B cell (primary cell): ENCODE results near the gene KIAA0825.

Experiments
- EZH2 ChIP-seq: IDR thresholded peaks from 2 replicates; pipeline ENCODE4 v1.6.1; 2012; ENCODE audit warnings: borderline replicate concordance, low read depth, mild to moderate bottlenecking, moderate library complexity, low read length; ENCODE audit not compliant: insufficient read depth, poor library complexity, severe bottlenecking
- TF ChIP-seq, protein P1 (sequence below): fragments of 200-600 bp; IDR thresholded peaks from one replicate; pipeline ENCODE4 v1.8.0; 2022; ENCODE audit warnings: antibody characterized with exemption, mild to moderate bottlenecking

DNA sequence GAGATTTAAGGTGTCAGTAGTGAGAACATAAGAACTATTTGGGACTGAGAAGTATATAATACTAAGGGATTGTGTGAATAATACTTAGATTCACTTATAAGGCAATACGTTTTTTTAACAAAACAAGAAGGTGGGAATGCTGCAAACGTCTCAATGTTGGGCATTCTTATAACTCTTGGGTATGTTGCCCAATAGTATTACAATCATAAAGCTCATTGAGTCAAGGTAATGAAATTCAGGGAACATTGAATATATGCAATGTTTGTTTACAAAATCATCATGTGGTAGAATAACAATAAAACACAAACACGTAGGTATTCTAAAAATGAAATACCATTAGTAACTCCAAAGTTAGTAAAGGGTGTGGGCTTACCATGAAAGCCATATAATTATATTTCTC is 400.7 kb downstream of the KIAA0825 start:
- TF ChIP-seq, protein P1, sequence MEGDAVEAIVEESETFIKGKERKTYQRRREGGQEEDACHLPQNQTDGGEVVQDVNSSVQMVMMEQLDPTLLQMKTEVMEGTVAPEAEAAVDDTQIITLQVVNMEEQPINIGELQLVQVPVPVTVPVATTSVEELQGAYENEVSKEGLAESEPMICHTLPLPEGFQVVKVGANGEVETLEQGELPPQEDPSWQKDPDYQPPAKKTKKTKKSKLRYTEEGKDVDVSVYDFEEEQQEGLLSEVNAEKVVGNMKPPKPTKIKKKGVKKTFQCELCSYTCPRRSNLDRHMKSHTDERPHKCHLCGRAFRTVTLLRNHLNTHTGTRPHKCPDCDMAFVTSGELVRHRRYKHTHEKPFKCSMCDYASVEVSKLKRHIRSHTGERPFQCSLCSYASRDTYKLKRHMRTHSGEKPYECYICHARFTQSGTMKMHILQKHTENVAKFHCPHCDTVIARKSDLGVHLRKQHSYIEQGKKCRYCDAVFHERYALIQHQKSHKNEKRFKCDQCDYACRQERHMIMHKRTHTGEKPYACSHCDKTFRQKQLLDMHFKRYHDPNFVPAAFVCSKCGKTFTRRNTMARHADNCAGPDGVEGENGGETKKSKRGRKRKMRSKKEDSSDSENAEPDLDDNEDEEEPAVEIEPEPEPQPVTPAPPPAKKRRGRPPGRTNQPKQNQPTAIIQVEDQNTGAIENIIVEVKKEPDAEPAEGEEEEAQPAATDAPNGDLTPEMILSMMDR, result no peak
- no peak for TF ChIP-seq EZH2
